ENCODE data around the gene MAK.
A peak's percentile ranks its signal among the peaks of the same experiment; 100 is the strongest.
"Not testable (repeated sequence)": the region's sequence is repeated elsewhere in the genome, so short reads cannot be mapped to it uniquely, and the experiment has no call there.

Gene MAK

DNA sequence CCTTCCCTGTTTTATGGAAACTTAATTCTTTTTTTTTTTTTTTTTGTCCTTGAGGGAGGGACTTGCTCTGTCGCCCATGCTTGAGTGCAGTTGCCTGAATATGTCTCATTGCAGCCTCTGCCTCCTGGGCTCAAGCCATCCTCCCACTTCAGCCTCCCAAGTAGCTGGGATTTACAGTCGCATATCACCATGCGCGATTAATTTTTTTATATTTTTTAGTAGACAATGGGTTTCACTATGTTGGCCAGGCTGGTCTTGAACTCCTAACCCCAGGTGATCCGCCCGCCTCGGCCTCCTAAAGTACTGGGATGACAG, 114.8 kb downstream of the MAK start:
- H3K4me1 Mint-ChIP-seq = peaks cover 55% of the 10 kb centered on the region
- DNase-seq = peak; percentile 8
- peaks cover 37% of the 10 kb centered on the region for H3K36me3 Mint-ChIP-seq (ENCODE audit: low read depth)
- peaks cover 3% of the 10 kb centered on the region for H3K27me3 Mint-ChIP-seq (ENCODE audit: low read depth, poor library complexity)
- peak overlapping the region; percentile 99 for H3K27ac Mint-ChIP-seq
- peak overlapping the region; percentile 97 for H3K4me3 Mint-ChIP-seq
- peaks cover 13% of the 10 kb centered on the region for H3K9me3 Mint-ChIP-seq
- TF ChIP-seq, protein P1, sequence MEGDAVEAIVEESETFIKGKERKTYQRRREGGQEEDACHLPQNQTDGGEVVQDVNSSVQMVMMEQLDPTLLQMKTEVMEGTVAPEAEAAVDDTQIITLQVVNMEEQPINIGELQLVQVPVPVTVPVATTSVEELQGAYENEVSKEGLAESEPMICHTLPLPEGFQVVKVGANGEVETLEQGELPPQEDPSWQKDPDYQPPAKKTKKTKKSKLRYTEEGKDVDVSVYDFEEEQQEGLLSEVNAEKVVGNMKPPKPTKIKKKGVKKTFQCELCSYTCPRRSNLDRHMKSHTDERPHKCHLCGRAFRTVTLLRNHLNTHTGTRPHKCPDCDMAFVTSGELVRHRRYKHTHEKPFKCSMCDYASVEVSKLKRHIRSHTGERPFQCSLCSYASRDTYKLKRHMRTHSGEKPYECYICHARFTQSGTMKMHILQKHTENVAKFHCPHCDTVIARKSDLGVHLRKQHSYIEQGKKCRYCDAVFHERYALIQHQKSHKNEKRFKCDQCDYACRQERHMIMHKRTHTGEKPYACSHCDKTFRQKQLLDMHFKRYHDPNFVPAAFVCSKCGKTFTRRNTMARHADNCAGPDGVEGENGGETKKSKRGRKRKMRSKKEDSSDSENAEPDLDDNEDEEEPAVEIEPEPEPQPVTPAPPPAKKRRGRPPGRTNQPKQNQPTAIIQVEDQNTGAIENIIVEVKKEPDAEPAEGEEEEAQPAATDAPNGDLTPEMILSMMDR (IDR thresholded peaks at IDR 0.05) = no peak

DNA sequence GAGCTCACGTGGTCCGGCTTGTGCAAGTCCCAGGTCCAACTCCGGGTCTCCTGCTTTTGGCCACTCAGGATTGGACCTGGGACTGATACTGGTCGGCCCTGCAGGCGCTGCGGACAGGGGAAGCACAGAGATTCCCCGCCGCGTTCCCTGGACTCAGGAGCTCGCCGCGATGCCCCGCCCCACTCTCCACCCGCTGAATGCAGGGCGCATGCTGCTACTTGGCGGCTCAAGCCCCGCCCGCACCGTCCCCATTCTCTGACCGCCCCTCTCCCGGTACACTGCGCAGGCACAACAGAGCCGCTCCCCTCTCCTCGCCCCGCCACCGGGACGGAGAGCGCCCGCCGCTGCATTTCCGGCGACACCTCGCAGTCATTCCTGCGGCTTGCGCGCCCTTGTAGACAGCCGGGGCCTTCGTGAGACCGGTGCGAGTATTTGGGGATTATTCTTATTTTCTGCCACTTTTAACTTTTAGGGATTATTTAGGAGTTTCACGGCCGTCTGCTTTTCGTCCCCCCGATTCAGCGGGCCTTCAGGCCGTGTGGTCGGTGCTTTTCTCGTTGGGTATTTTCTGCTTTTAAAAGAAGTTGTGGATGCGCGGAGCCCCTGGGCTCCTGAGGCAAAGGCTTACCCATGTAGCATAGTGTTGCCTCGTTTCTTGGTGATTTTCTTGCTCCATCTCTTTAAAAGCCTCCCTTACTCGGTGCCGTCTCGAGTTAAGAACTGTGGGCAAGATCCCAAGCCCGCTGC, 115.3 kb downstream of the MAK start, which contains the start of gene TMEM14C:
TSS of gene TMEM14C (plus strand) at position 251 of the 747 bp plus-strand sequence. CDS start 1,544 bp downstream, outside the sequence.
- Mint-ChIP-seq H3K27me3 (ENCODE audit: low read depth, poor library complexity) (peaks cover 3% of the 10 kb centered on the region), H3K27ac (peak within 1 kb of the TSS; percentile 99), H3K36me3 (ENCODE audit: low read depth) (peaks cover 32% of the 10 kb centered on the region), H3K4me1 (peaks cover 51% of the 10 kb centered on the region), H3K9me3 (peaks cover 15% of the 10 kb centered on the region), H3K4me3 (peak within 1 kb of the TSS; percentile 97)
- TF ChIP-seq, protein P1 (IDR thresholded peaks at IDR 0.05) = no peak
- DNase-seq = peak; percentile 99

DNA sequence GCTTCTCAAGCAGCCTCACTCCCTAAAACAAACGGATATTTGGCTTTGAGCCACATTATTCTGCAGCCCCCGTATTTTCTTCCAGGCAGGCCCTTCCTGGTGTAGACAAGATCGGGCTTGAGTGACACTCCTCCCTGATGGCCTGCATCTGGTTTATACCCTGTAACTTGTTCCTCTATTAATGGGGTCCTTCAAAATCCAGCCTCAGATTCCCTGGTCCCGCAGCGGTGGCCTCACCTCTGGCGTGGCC, 115.8 kb downstream of the MAK start:
- Mint-ChIP-seq H3K4me3 (peak overlapping the region; percentile 97), H3K27ac (peak overlapping the region; percentile 99)

DNA sequence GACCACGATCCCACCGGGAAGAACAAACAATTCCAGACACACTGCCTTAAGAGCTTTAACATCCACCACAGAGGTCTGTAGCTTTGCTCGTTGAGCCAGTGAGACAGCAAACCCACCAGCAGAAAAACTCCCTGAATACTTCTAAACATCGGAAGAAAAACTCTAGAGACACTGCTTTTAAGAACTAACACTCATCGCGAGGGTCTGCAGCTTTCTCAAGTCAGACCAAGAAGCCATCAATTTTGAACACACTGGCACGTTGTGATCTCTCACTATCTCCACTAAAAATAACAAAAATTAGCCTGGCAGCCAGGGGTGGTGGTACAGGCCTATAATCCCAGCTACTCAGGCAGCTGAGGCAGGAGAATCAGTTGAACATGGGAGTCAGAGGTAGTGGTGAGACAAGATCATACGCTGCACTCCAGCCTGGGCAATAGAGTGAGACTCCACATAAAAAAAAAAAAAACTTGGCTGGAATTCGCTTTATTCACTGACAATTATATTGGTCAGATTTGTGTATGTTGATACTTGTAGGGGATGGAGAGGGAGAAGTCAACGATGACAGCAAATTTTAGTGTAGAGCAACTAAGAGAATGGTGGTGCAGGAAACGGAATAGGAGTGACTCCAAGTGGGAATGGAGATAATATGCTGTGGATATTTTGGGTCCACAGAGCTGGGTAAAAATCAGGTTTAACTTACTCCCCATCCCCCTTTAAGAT, 116.3 kb downstream of the MAK start:
- Mint-ChIP-seq H3K27me3 (ENCODE audit: low read depth, poor library complexity) (no peaks in the 10 kb centered on the region), H3K36me3 (ENCODE audit: low read depth) (peaks cover 22% of the 10 kb centered on the region), H3K4me1 (peaks cover 46% of the 10 kb centered on the region), H3K4me3 (peak overlapping the region; percentile 97), H3K9me3 (peaks cover 15% of the 10 kb centered on the region), H3K27ac (peak overlapping the region; percentile 99)
- no peak for DNase-seq
- TF ChIP-seq, protein P1 (IDR thresholded peaks at IDR 0.05) = no peak

More for the DNA sequence above, 115.8 kb downstream of the MAK start:
- Mint-ChIP-seq H3K4me1 (peaks cover 50% of the 10 kb centered on the region), H3K36me3 (ENCODE audit: low read depth) (peaks cover 27% of the 10 kb centered on the region), H3K9me3 (peaks cover 15% of the 10 kb centered on the region), H3K27me3 (ENCODE audit: low read depth, poor library complexity) (peaks cover 3% of the 10 kb centered on the region)
- DNase-seq = no peak
- TF ChIP-seq, protein P1 (IDR thresholded peaks at IDR 0.05) = no peak

DNA sequence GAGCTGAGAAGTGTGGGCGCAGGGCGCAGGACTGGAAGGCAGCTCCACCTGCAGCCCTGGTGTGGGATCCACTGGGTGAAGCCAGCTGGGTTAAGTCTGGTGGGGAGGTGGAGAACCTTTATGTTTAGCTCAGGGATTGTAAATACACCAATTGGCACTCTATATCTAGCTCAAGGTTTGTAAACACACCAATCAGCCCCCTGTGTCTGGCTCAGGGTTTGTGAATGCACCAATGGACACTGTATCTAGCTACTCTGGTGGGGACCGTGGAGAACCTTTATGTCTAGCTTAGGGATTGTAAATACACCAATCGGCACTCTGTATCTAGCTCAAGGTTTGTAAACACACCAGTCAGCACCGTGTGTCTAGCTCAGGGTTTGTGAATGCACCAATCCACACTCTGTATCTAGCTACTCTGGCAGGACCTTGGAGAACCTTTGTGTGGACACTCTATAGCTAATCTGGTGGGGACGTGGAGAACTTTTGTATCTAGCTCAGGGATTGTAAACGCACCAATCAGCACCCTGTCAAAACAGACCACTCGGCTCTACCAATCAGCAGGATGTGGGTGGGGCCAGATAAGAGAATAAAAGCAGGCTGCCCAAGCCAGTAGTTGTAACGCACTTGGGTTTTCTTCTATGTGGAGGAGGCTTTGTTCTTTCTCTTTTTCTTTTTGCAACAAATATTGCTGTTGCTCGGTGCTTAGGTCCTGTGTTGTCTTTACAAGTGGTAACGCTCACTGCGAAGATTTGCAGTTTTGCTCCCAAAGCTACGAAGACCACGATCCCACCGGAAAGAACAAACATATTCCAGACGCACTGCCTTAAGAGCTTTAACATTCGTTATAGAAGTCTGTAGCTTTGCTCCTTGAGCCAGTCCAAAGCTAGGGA, 117.1 kb downstream of the MAK start:
- H3K27me3 Mint-ChIP-seq (ENCODE audit: low read depth, poor library complexity); DNase-seq: not testable (repeated sequence)
- H3K9me3 Mint-ChIP-seq = peaks cover 15% of the 10 kb centered on the region
- H3K4me3 Mint-ChIP-seq = peak overlapping the region; percentile 97
- H3K27ac Mint-ChIP-seq = peak overlapping the region; percentile 18
- peaks cover 15% of the 10 kb centered on the region for H3K36me3 Mint-ChIP-seq (ENCODE audit: low read depth)
- peaks cover 45% of the 10 kb centered on the region for H3K4me1 Mint-ChIP-seq
